A673 (cell line): ENCODE data around the gene SPOCD1. TPM values are rescaled to one million over a fixed set of nuclear protein-coding genes. Genes with fewer than 3 reads are reported as not detected.
A peak's percentile ranks its signal among the peaks of the same experiment; 100 is the strongest.

Source experiments
- BruUV-seq: library from RNA; stranded (reverse); fragments of 400-500 nt; replicated peaks from 2 replicates; lab custom pipeline; 2021; lab: Mats Ljungman, UMichigan
- CTCF ChIA-PET: fragments of 300-600 bp; sonication (Branson Sonifier 250); formaldehyde crosslinking; loops from one replicate; lab custom pipeline; 2022; ENCODE audit warnings: antibody characterized with exemption; lab: Charles Lee
- POLR2A ChIA-PET: fragments of 300-600 bp; sonication (Branson Sonifier 250); formaldehyde crosslinking; loops from one replicate; lab custom pipeline; 2022; ENCODE audit warnings: antibody characterized with exemption; ENCODE audit not compliant: low non-redundant PET; lab: Charles Lee
- DNase-seq: peaks from one replicate; pipeline ENCODE4 v3.0.0-alpha.2; 2015; ENCODE audit warnings: low spot score
- H3K27ac ChIP-seq: fragments of 200-600 bp; sonication (generic); 2 replicates; pipeline ENCODE4 v1.5.1; 2016; ENCODE audit warnings: mixed run types, low read depth, mild to moderate bottlenecking, mixed read lengths, antibody characterized with exemption, low read length; ENCODE audit not compliant: poor library complexity, severe bottlenecking
- H3K27me3 ChIP-seq: fragments of 200-600 bp; sonication (generic); replicated peaks from 2 replicates; pipeline ENCODE4 v1.6.1; 2017; ENCODE audit warnings: mixed run types, low read depth, mild to moderate bottlenecking, mixed read lengths, antibody characterized with exemption, low read length; ENCODE audit not compliant: insufficient read depth, poor library complexity
- H3K36me3 ChIP-seq: fragments of 200-600 bp; sonication (generic); 2 replicates; pipeline ENCODE4 v1.6.1; 2016; ENCODE audit warnings: mixed run types, mild to moderate bottlenecking, mixed read lengths, antibody characterized with exemption, low read length; ENCODE audit not compliant: insufficient read depth, poor library complexity, severe bottlenecking
- H3K4me1 ChIP-seq: fragments of 200-600 bp; sonication (generic); 2 replicates; pipeline ENCODE4 v1.6.1; 2017; ENCODE audit warnings: mixed run types, mild to moderate bottlenecking, mixed read lengths, antibody characterized with exemption, low read length; ENCODE audit not compliant: insufficient read depth, poor library complexity, severe bottlenecking
- H3K4me3 ChIP-seq: fragments of 200-600 bp; sonication (generic); 2 replicates; pipeline ENCODE4 v1.5.1; 2016; ENCODE audit warnings: low read depth, mixed run types, mild to moderate bottlenecking, mixed read lengths, low read length; ENCODE audit not compliant: poor library complexity, severe bottlenecking
- H3K9me3 ChIP-seq: fragments of 200-600 bp; sonication (generic); 2 replicates; pipeline ENCODE4 v1.6.1; 2016; ENCODE audit warnings: mixed run types, low read depth, mild to moderate bottlenecking, mixed read lengths, antibody characterized with exemption, low read length; ENCODE audit not compliant: poor library complexity, severe bottlenecking
- EZH2 ChIP-seq: fragments of 200-600 bp; sonication (generic); IDR thresholded peaks from 2 replicates; pipeline ENCODE4 v1.6.1; 2017; ENCODE audit warnings: borderline replicate concordance, low read depth, mild to moderate bottlenecking, mixed read lengths, antibody characterized with exemption, low read length; ENCODE audit not compliant: poor library complexity, severe bottlenecking
- intact Hi-C: fragments of 100-400 bp; cut with micrococcal nuclease; formaldehyde crosslinking; loops from one replicate; pipeline ENCODE4 v1.10.0; 2022; ENCODE audit not compliant: unreplicated experiment
- total RNA-seq: library from RNA; stranded (reverse); gene quantifications from 2 replicates; pipeline ENCODE4 v1.2.3, GENCODE V29; 2021
- TF ChIP-seq, protein P1 (sequence below): fragments of 300-800, 200-600 bp; sonication (generic); conservative IDR thresholded peaks from 2 replicates; pipeline ENCODE4 v1.5.1; 2017; ENCODE audit warnings: low read depth, mild to moderate bottlenecking, antibody characterized with exemption, low read length, moderate library complexity, mixed read lengths

Gene SPOCD1
- total RNA-seq, 1 experiment from 2014 or later = 0.58 TPM

- ChIA-PET POLR2A (no interaction called here), CTCF (interaction anchor here (0.8 to 3.6 kb wide), 3 partner anchors 26 to 202 kb away, joined by 4 to 15 read pairs (median 15); no protein-coding TSS in a partner anchor)
- Histone ChIP-seq H3K4me3 (peak overlapping the region; percentile 64), H3K27ac (no peak overlapping the region), H3K9me3 (no peaks in the 10 kb centered on the region), H3K36me3 (no peaks in the 10 kb centered on the region), H3K4me1 (peaks cover 31% of the 10 kb centered on the region), H3K27me3 (no peaks in the 10 kb centered on the region)
- intact Hi-C loops = no loop called here
- no peak for TF ChIP-seq EZH2
- TF ChIP-seq, protein P1, sequence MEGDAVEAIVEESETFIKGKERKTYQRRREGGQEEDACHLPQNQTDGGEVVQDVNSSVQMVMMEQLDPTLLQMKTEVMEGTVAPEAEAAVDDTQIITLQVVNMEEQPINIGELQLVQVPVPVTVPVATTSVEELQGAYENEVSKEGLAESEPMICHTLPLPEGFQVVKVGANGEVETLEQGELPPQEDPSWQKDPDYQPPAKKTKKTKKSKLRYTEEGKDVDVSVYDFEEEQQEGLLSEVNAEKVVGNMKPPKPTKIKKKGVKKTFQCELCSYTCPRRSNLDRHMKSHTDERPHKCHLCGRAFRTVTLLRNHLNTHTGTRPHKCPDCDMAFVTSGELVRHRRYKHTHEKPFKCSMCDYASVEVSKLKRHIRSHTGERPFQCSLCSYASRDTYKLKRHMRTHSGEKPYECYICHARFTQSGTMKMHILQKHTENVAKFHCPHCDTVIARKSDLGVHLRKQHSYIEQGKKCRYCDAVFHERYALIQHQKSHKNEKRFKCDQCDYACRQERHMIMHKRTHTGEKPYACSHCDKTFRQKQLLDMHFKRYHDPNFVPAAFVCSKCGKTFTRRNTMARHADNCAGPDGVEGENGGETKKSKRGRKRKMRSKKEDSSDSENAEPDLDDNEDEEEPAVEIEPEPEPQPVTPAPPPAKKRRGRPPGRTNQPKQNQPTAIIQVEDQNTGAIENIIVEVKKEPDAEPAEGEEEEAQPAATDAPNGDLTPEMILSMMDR = no peak
- no TSS peak for BruUV-seq
- no peak for DNase-seq
These were observed 53.5 kb downstream of the SPOCD1 start for GRCh38 chr1:31762323-31762722.

DNA sequence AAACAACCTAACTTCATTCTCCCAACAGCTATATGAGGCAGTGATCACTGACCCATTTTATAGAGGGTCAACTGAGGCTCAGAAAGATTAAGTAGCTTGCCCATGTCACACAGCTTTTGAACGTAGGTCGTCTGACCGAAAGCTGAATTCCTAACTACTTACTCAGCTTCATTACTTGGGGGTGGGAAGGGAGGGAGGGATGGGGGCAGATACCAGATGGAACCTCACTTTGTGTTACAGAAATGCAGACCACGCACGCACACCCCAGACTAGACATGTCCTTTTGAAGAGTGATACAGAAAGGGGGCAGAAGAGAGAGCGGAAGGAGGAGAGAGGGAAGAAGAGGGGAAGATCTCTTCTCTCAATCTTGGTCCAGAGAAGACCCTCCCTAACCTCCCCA, 53.9 kb downstream of the SPOCD1 start:
- Histone ChIP-seq H3K4me3 (no peak overlapping the region), H3K27me3 (no peaks in the 10 kb centered on the region), H3K9me3 (no peaks in the 10 kb centered on the region), H3K36me3 (no peaks in the 10 kb centered on the region), H3K4me1 (peaks cover 31% of the 10 kb centered on the region), H3K27ac (no peak overlapping the region)
- BruUV-seq = no TSS peak
- DNase-seq = no peak
- TF ChIP-seq, protein P1 = no peak
- no peak for TF ChIP-seq EZH2
- CTCF ChIA-PET = interaction anchor here (0.5 to 3.6 kb wide), 3 partner anchors 202 to 346 kb away, joined by 3 to 15 read pairs (median 5); partner anchors contain the start of gene KPNA6
- intact Hi-C loops = no loop called here
- POLR2A ChIA-PET = interaction anchor here (0.6 kb wide), 2 partner anchors 12 to 310 kb away, joined by 3 to 6 read pairs; no protein-coding TSS in a partner anchor

- POLR2A ChIA-PET = interaction anchor here (0.6 kb wide), 1 partner anchor 76 kb away, joined by 3 read pairs; no protein-coding TSS in a partner anchor
- TF ChIP-seq EZH2 = no peak
- TF ChIP-seq, protein P1 = no peak
- no TSS peak for BruUV-seq
- H3K4me1 ChIP-seq = peaks cover 31% of the 10 kb centered on the region
- no peak overlapping the region for H3K27ac ChIP-seq
- H3K9me3 ChIP-seq = no peaks in the 10 kb centered on the region
- CTCF ChIA-PET = interaction anchor here (1.1 to 1.2 kb wide), 2 partner anchors 45 to 203 kb away, joined by 3 to 4 read pairs; no protein-coding TSS in a partner anchor
- peak; percentile 59 for DNase-seq
- no peaks in the 10 kb centered on the region for H3K27me3 ChIP-seq
- H3K4me3 ChIP-seq = peak overlapping the region; percentile 56
- no peaks in the 10 kb centered on the region for H3K36me3 ChIP-seq
- intact Hi-C loops = no loop called here
These were observed 55.1 kb downstream of the SPOCD1 start for GRCh38 chr1:31760471-31761470.
